ENCODE measurements around the gene SUN1.

DNA sequence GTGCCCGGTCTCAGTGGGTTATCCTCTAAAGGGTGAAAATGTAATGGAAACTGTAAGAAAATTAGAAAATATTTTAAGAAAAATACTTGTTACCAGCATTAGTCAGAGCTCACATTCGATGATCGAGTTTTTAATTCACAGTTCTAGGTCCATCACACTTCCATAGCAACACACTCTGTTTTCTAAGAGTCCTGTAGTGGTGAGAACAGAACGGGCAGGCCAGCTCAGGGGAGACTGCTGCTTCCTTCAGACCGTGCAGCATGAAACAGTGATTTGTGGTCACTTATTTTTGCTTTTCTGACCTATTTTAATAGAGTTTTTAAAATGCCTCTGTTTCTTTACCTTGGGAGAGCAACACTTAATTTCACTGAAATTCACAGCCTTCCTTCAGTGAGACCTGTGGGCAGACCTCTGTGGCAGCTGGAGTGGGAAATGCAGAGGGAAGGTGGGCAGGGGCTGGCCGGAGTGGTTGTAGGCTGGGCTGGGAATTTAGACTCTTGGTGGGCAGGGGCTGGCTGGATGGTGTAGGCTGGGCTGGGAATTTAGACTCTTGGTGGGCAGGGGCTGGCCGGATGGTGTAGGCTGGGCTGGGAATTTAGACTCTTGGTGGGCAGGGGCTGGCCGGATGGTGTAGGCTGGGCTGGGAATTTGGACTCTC, 1.5 kb downstream of the SUN1 start:
- TF ChIP-seq, protein P1, sequence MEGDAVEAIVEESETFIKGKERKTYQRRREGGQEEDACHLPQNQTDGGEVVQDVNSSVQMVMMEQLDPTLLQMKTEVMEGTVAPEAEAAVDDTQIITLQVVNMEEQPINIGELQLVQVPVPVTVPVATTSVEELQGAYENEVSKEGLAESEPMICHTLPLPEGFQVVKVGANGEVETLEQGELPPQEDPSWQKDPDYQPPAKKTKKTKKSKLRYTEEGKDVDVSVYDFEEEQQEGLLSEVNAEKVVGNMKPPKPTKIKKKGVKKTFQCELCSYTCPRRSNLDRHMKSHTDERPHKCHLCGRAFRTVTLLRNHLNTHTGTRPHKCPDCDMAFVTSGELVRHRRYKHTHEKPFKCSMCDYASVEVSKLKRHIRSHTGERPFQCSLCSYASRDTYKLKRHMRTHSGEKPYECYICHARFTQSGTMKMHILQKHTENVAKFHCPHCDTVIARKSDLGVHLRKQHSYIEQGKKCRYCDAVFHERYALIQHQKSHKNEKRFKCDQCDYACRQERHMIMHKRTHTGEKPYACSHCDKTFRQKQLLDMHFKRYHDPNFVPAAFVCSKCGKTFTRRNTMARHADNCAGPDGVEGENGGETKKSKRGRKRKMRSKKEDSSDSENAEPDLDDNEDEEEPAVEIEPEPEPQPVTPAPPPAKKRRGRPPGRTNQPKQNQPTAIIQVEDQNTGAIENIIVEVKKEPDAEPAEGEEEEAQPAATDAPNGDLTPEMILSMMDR (IDR thresholded peaks at IDR 0.05; ENCODE audit: low read depth, low read length): no peak
- TF ChIP-seq POLR2A (IDR thresholded peaks at IDR 0.05; ENCODE audit: extremely low read depth, insufficient read length): no peak

Data from NB4 (cell line).